BJ (cell line): ENCODE measurements around the gene CD36. TPM values are rescaled to one million over a fixed set of nuclear protein-coding genes. Genes with fewer than 3 reads are reported as not detected.

Experiments used
- CTCF ChIA-PET: fragments of 350-600 bp; formaldehyde crosslinking; extraction: SDS; loops from one replicate; lab custom pipeline; 2021; ENCODE audit warnings: antibody characterized with exemption, inconsistent platforms; lab: Yijun Ruan, JAX
- POLR2A ChIA-PET: fragments of 300-600 bp; sonication (Branson Sonifier 250); formaldehyde crosslinking; extraction: SDS; loops from one replicate; lab custom pipeline; 2021; ENCODE audit warnings: antibody characterized with exemption; lab: Charles Lee
- DNase-seq: peaks from one replicate; pipeline ENCODE4 v3.0.0-alpha.2; 2011; ENCODE audit warnings: low read depth
- H3K27me3 ChIP-seq: 2 replicates; pipeline ENCODE4 v1.6.0; 2011; ENCODE audit warnings: low read length; ENCODE audit not compliant: control insufficient read depth, insufficient read depth
- H3K36me3 ChIP-seq: 2 replicates; pipeline ENCODE4 v1.5.1; 2011; ENCODE audit warnings: low read length; ENCODE audit not compliant: control insufficient read depth, insufficient read depth
- H3K4me3 ChIP-seq: 2 replicates; pipeline ENCODE4 v1.5.1; 2011; ENCODE audit warnings: low read depth, mild to moderate bottlenecking, control low read depth, low read length
- CTCF ChIP-seq: IDR thresholded peaks from 2 replicates; pipeline ENCODE4 v1.5.1; 2011; ENCODE audit warnings: low read depth, mild to moderate bottlenecking, control low read depth, inconsistent platforms, low read length, moderate library complexity; ENCODE audit not compliant: insufficient read depth
- polyA plus RNA-seq: library from polyadenylated mRNA; depleted of rRNA; stranded (reverse); fragments of >200 nt; gene quantifications from 2 replicates; pipeline ENCODE4 v1.2.3, GENCODE V29; 2011

The CD36 gene
- polyA plus RNA-seq, 1 experiment: 0.34 TPM

- ChIA-PET CTCF (no interaction called here), POLR2A (no interaction called here)
- H3K36me3 ChIP-seq: no peaks in the 10 kb centered on the region
- no peaks in the 10 kb centered on the region for H3K27me3 ChIP-seq
- TF ChIP-seq CTCF: no peak
- H3K4me3 ChIP-seq: no peak overlapping the region
- no peak for DNase-seq
Observed at GRCh38 chr7:80619741-80620140, 18.7 kb upstream of the CD36 start.

DNA sequence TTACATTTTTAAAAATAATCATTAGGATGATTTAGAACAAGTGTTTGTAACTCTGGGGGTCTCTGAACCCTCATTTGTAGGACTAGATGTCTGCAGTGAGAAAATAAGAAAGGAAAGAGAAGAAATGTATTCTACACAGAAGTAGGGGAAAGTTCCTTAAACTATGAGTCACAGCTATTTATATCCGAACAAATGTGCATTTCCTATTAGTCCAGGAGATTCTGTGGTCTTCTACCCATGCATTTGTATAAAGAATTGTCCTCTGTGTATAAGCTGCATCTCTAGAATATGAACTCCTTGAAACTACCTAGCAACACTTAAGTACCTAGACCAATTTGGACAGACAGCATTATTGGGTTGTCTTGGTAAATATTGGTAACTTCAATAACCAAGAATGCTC lies 15.9 kb upstream of the CD36 start:
- Histone ChIP-seq H3K4me3 (no peak overlapping the region), H3K36me3 (no peaks in the 10 kb centered on the region), H3K27me3 (no peaks in the 10 kb centered on the region)
- peak; percentile 20 for DNase-seq
- TF ChIP-seq CTCF: no peak
- ChIA-PET CTCF (no interaction called here), POLR2A (interaction anchor here (0.5 kb wide), 1 partner anchor 15 kb away, joined by 3 read pairs; no protein-coding TSS in a partner anchor)

GRCh38 chr7:80623503-80624252 lies 14.8 kb upstream of the CD36 start:
- H3K27me3 ChIP-seq: no peaks in the 10 kb centered on the region
- DNase-seq: no peak
- H3K4me3 ChIP-seq: no peak overlapping the region
- no peak for TF ChIP-seq CTCF
- CTCF ChIA-PET: no interaction called here
- POLR2A ChIA-PET: interaction anchor here (0.6 kb wide), 1 partner anchor 26 kb away, joined by 3 read pairs; no protein-coding TSS in a partner anchor
- H3K36me3 ChIP-seq: no peaks in the 10 kb centered on the region

DNA sequence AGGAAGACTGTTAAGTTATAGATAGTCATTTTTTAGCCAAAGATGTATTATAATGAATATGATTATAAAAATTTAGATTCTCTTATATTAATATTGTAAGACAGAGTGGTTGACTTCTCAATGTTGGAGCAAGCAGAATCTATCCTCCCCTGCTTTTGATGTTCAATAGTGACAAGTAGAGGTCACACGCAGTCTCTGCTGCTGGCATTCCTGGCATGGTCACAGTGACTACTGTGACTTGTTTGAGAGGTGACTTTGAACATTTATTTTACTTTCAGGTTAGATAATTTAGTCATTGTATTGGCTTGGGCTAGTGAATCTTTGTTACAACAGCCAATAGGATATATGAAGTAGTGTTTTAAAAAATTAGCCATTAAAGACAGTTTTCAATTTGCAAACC lies 13.7 kb upstream of the CD36 start:
- POLR2A ChIA-PET: no interaction called here

DNA sequence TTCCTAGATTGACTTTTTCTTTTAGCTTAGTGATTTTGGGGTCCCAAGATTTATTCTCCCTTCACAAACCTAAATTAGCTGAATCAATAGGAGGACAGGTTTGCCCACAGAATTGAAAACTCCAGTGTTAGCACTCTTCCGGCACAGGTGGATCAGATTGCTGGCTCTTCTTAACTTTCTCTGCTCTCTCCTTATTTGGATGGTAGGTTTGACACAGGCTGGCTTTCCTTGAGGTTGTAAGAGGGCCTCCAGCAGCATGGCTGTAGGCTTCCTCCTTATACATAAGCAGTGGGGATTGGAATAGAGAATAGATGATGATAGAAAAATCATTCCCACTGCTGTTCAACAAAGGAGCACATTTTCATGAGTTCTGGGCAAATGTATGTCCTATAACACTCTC lies 9.4 kb upstream of the CD36 start:
- no peak for DNase-seq
- Histone ChIP-seq H3K27me3 (no peaks in the 10 kb centered on the region), H3K36me3 (no peaks in the 10 kb centered on the region), H3K4me3 (no peak overlapping the region)
- ChIA-PET CTCF (no interaction called here), POLR2A (no interaction called here)
- TF ChIP-seq CTCF: no peak

More for the DNA sequence above, 13.7 kb upstream of the CD36 start:
- Histone ChIP-seq H3K4me3 (no peak overlapping the region), H3K36me3 (no peaks in the 10 kb centered on the region), H3K27me3 (no peaks in the 10 kb centered on the region)
- CTCF ChIA-PET: no interaction called here
- TF ChIP-seq CTCF: no peak
- no peak for DNase-seq
